ENCODE data around the gene MAP7. TPM values are rescaled to one million over a fixed set of nuclear protein-coding genes. Genes with fewer than 3 reads are reported as not detected.
"Not testable (repeated sequence)": the region's sequence is repeated elsewhere in the genome, so short reads cannot be mapped to it uniquely, and the experiment has no call there.

Gene MAP7
- total RNA-seq, 1 donor from 2014 or later: 0.77 TPM

- Mint-ChIP-seq H3K27me3 (ENCODE audit: low read depth) (peaks cover 10% of the 10 kb centered on the region), H3K27ac (ENCODE audit: unreplicated experiment) (no peak overlapping the region), H3K4me1 (ENCODE audit: low read depth) (no peaks in the 10 kb centered on the region), H3K4me3 (ENCODE audit: unreplicated experiment) (no peak overlapping the region), H3K9me3 (ENCODE audit: low read depth) (no peaks in the 10 kb centered on the region), H3K36me3 (ENCODE audit: low read depth) (no peaks in the 10 kb centered on the region)
- TF ChIP-seq, protein P1, sequence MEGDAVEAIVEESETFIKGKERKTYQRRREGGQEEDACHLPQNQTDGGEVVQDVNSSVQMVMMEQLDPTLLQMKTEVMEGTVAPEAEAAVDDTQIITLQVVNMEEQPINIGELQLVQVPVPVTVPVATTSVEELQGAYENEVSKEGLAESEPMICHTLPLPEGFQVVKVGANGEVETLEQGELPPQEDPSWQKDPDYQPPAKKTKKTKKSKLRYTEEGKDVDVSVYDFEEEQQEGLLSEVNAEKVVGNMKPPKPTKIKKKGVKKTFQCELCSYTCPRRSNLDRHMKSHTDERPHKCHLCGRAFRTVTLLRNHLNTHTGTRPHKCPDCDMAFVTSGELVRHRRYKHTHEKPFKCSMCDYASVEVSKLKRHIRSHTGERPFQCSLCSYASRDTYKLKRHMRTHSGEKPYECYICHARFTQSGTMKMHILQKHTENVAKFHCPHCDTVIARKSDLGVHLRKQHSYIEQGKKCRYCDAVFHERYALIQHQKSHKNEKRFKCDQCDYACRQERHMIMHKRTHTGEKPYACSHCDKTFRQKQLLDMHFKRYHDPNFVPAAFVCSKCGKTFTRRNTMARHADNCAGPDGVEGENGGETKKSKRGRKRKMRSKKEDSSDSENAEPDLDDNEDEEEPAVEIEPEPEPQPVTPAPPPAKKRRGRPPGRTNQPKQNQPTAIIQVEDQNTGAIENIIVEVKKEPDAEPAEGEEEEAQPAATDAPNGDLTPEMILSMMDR (IDR thresholded peaks at IDR 0.05): no peak
- DNase-seq (ENCODE audit: low spot score): no peak
Measured at GRCh38 chr6:136492409-136492808, 57.8 kb downstream of the MAP7 start.

GRCh38 chr6:136491754-136492153 is 58.5 kb downstream of the MAP7 start:
- Mint-ChIP-seq H3K27me3 (ENCODE audit: low read depth) (peaks cover 10% of the 10 kb centered on the region), H3K27ac (ENCODE audit: unreplicated experiment) (no peak overlapping the region), H3K4me3 (ENCODE audit: unreplicated experiment) (no peak overlapping the region), H3K4me1 (ENCODE audit: low read depth) (no peaks in the 10 kb centered on the region), H3K36me3 (ENCODE audit: low read depth) (no peaks in the 10 kb centered on the region), H3K9me3 (ENCODE audit: low read depth) (no peaks in the 10 kb centered on the region)
- no peak for DNase-seq (ENCODE audit: low spot score)
- TF ChIP-seq, protein P1 (IDR thresholded peaks at IDR 0.05): no peak

DNA sequence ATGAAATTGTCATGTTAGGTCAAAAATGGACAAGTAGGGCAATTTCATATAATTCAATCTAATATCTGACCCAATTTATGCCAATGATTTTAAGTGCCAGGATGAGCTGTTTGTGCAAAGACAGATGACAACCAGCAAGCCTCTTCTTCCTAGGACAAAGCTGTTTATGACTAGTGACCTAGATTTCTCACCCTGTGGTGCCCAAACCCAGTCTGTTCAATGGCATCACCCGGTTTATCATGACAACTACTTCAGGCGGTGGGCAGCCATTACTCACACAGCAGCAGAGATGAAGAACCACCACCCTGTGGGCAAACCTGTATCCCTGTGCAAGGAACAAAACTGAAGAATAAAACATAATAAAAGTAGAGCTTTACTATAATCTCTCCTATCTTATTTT is 59.0 kb downstream of the MAP7 start:
- H3K36me3 Mint-ChIP-seq (ENCODE audit: low read depth): no peaks in the 10 kb centered on the region
- no peaks in the 10 kb centered on the region for H3K9me3 Mint-ChIP-seq (ENCODE audit: low read depth)
- TF ChIP-seq, protein P1 (IDR thresholded peaks at IDR 0.05): no peak
- no peak overlapping the region for H3K27ac Mint-ChIP-seq (ENCODE audit: unreplicated experiment)
- no peak for DNase-seq (ENCODE audit: low spot score)
- H3K4me1 Mint-ChIP-seq (ENCODE audit: low read depth): no peaks in the 10 kb centered on the region
- H3K27me3 Mint-ChIP-seq (ENCODE audit: low read depth): peaks cover 10% of the 10 kb centered on the region
- no peak overlapping the region for H3K4me3 Mint-ChIP-seq (ENCODE audit: unreplicated experiment)

DNA sequence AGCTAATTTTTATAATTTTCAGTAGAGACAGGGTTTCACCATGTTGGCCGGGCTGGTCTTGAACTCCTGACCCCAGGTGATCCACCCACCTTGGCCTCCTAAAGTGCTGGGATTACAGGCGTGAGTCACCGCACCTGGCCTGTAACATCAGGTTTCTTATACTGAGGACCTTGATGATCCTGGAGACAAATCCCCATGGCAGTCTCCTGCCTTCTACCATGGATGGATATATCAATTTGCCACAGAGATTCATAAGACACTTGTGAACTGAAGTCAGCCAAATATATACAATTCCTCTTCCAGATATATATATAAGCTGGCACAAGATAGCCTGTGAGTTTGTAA is 60.6 kb downstream of the MAP7 start:
- not testable (repeated sequence) for H3K4me1 Mint-ChIP-seq (ENCODE audit: low read depth); H3K27ac Mint-ChIP-seq (ENCODE audit: unreplicated experiment); DNase-seq (ENCODE audit: low spot score); H3K4me3 Mint-ChIP-seq (ENCODE audit: unreplicated experiment); H3K36me3 Mint-ChIP-seq (ENCODE audit: low read depth); H3K9me3 Mint-ChIP-seq (ENCODE audit: low read depth); H3K27me3 Mint-ChIP-seq (ENCODE audit: low read depth)

- no peak overlapping the region for H3K27ac Mint-ChIP-seq (ENCODE audit: unreplicated experiment)
- H3K4me3 Mint-ChIP-seq (ENCODE audit: unreplicated experiment): no peak overlapping the region
- H3K27me3 Mint-ChIP-seq (ENCODE audit: low read depth): peaks cover 5% of the 10 kb centered on the region
- DNase-seq (ENCODE audit: low spot score): no peak
- TF ChIP-seq, protein P1 (IDR thresholded peaks at IDR 0.05): no peak
- no peaks in the 10 kb centered on the region for H3K4me1 Mint-ChIP-seq (ENCODE audit: low read depth)
- H3K9me3 Mint-ChIP-seq (ENCODE audit: low read depth): peaks cover 1% of the 10 kb centered on the region
- no peaks in the 10 kb centered on the region for H3K36me3 Mint-ChIP-seq (ENCODE audit: low read depth)
Measured at GRCh38 chr6:136487759-136488425, 62.3 kb downstream of the MAP7 start.

- Mint-ChIP-seq H3K27me3 (ENCODE audit: low read depth) (peaks cover 7% of the 10 kb centered on the region), H3K4me1 (ENCODE audit: low read depth) (no peaks in the 10 kb centered on the region), H3K27ac (ENCODE audit: unreplicated experiment) (no peak overlapping the region), H3K9me3 (ENCODE audit: low read depth) (peaks cover 6% of the 10 kb centered on the region), H3K36me3 (ENCODE audit: low read depth) (no peaks in the 10 kb centered on the region), H3K4me3 (ENCODE audit: unreplicated experiment) (no peak overlapping the region)
- no peak for DNase-seq (ENCODE audit: low spot score)
- TF ChIP-seq, protein P1 (IDR thresholded peaks at IDR 0.05): no peak
Measured at GRCh38 chr6:136486357-136486756, 63.9 kb downstream of the MAP7 start.
